ENCODE measurements around the gene COX19. TPM values are rescaled to one million over a fixed set of nuclear protein-coding genes. Genes with fewer than 3 reads are reported as not detected.
A peak's percentile ranks its signal among the peaks of the same experiment; 100 is the strongest.

COX19 gene
- total and polyA plus RNA-seq, 2 of the 13 experiments (the other 11 are each of a cell fraction or from before 2014, with no cell fraction given) = 11.5 to 21.7 TPM

DNA sequence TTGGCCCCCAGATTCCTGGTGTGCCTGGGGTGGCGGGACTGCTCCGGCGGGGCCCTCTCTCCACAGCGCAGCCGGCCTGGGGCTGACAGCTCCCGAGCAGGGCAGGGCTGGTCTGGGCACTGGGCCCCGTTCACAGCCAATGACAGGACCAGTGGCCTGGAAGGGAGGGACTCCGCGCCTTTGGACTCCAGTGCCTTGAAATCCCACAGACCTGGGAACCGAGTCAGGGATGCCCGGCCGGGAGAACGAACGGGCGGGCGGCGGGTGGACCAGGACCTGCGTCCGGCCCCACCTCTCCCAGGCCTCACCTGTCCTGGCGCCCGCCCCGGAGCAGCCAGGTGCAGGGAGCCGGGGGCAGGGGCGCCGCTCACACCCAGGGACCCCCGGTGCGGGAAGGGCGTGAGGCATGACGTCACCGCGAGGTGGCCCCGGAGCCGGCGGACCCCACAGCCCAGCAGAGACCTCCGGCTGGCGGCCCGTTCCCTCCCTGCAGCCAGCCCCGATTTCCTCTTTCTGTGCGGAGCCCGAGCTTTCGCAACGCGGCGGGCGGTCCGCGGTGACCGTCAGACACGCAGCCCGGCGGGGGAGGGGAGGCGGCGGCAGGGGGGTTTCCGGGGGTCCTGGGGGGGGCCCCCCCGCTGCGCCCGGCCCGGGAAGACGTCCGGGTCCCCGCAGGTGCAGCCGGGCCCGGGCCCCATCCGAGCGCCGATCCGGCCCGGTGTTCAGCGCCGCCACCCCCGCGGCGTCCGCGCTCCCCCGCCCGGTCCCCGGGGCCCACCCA is 21.6 kb downstream of the COX19 start (continued):
- TF ChIP-seq MAFG (CRISPR knock-in tag; IDR thresholded peaks at IDR 0.05) (no peak), ZNF781 (CRISPR knock-in tag; IDR thresholded peaks at IDR 0.05; ENCODE audit: borderline replicate concordance, not compliant biosample characterization) (no peak), NFKBIZ (CRISPR knock-in tag; IDR thresholded peaks at IDR 0.05) (no peak), ZNF660 (CRISPR knock-in tag; IDR thresholded peaks at IDR 0.05; ENCODE audit: borderline replicate concordance, low read depth) (no peak), ZNF331 (CRISPR knock-in tag; IDR thresholded peaks at IDR 0.05) (no peak), DPF2 (CRISPR knock-in tag; IDR thresholded peaks at IDR 0.05; ENCODE audit: borderline replicate concordance, low read depth) (no peak), ZEB1 (IDR thresholded peaks at IDR 0.05; ENCODE audit: insufficient replicate concordance, low read depth) (peak; percentile 51), JARID2 (CRISPR knock-in tag; IDR thresholded peaks at IDR 0.05; ENCODE audit: insufficient replicate concordance) (no peak), ZFX (CRISPR knock-in tag; IDR thresholded peaks at IDR 0.05; ENCODE audit: low read depth) (peak; percentile 64; the same call in 1 of the 2 replicates), TAF1 (CRISPR knock-in tag; IDR thresholded peaks at IDR 0.05) (0 out of 2 replicates have a peak, but pooled peaks have one; percentile 30), ZNF572 (CRISPR knock-in tag; IDR thresholded peaks at IDR 0.05) (no peak), SALL2 (CRISPR knock-in tag; IDR thresholded peaks at IDR 0.05) (no peak), ATF1 (CRISPR knock-in tag; IDR thresholded peaks at IDR 0.05) (no peak), ZSCAN20 (CRISPR knock-in tag; IDR thresholded peaks at IDR 0.05; ENCODE audit: borderline replicate concordance) (no peak), MIXL1 (CRISPR knock-in tag; IDR thresholded peaks at IDR 0.05) (no peak), SMARCC2 (IDR thresholded peaks at IDR 0.05) (no peak), SAP130 (CRISPR knock-in tag; IDR thresholded peaks at IDR 0.05; ENCODE audit: low read depth) (peak; percentile 78), AKAP8 (CRISPR knock-in tag; IDR thresholded peaks at IDR 0.05) (peak; percentile 42; the same call in 1 of the 2 replicates), ZBTB20 (CRISPR knock-in tag; IDR thresholded peaks at IDR 0.05; ENCODE audit: borderline replicate concordance, low read depth) (no peak), ZNF367 (CRISPR knock-in tag; IDR thresholded peaks at IDR 0.05; ENCODE audit: borderline replicate concordance) (no peak), MED13 (CRISPR knock-in tag; IDR thresholded peaks at IDR 0.05) (no peak), MYC (CRISPR knock-in tag; IDR thresholded peaks at IDR 0.05; ENCODE audit: borderline replicate concordance) (peak; percentile 50; the same call in 1 of the 2 replicates), TEAD3 (CRISPR knock-in tag; optimal IDR thresholded peaks at IDR 0.05; ENCODE audit: borderline replicate concordance) (no peak), HDAC1 (CRISPR knock-in tag; IDR thresholded peaks at IDR 0.05) (no peak), CENPX (CRISPR knock-in tag; IDR thresholded peaks at IDR 0.05) (no peak), SRSF4 (IDR thresholded peaks at IDR 0.05; ENCODE audit: low read depth, low read length, poor library complexity, severe bottlenecking) (no peak), SMAD9 (CRISPR knock-in tag; IDR thresholded peaks at IDR 0.05) (no peak), SP140L (CRISPR knock-in tag; IDR thresholded peaks at IDR 0.05; ENCODE audit: borderline replicate concordance) (no peak), RARA (CRISPR knock-in tag; IDR thresholded peaks at IDR 0.05) (no peak), MATR3 (CRISPR knock-in tag; IDR thresholded peaks at IDR 0.05) (no peak), ZNF24 (IDR thresholded peaks at IDR 0.05) (no peak)
- TF ChIP-seq, protein P1, sequence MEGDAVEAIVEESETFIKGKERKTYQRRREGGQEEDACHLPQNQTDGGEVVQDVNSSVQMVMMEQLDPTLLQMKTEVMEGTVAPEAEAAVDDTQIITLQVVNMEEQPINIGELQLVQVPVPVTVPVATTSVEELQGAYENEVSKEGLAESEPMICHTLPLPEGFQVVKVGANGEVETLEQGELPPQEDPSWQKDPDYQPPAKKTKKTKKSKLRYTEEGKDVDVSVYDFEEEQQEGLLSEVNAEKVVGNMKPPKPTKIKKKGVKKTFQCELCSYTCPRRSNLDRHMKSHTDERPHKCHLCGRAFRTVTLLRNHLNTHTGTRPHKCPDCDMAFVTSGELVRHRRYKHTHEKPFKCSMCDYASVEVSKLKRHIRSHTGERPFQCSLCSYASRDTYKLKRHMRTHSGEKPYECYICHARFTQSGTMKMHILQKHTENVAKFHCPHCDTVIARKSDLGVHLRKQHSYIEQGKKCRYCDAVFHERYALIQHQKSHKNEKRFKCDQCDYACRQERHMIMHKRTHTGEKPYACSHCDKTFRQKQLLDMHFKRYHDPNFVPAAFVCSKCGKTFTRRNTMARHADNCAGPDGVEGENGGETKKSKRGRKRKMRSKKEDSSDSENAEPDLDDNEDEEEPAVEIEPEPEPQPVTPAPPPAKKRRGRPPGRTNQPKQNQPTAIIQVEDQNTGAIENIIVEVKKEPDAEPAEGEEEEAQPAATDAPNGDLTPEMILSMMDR (CRISPR knock-in tag; IDR thresholded peaks at IDR 0.05) = 0 out of 2 replicates have a peak, but pooled peaks have one; percentile 10
